Activated CD4-positive, alpha-beta T cell treated with anti-CD3 and anti-CD28 coated beads for 48 hours (primary cell): Measurements from ENCODE around the gene WDR49.
"Not testable (repeated sequence)": the region's sequence is repeated elsewhere in the genome, so short reads cannot be mapped to it uniquely, and the experiment has no call there.

Experiments
- DNase-seq: peaks from one replicate; pipeline ENCODE4 v3.0.0-alpha.2; 2020

The WDR49 gene

DNA sequence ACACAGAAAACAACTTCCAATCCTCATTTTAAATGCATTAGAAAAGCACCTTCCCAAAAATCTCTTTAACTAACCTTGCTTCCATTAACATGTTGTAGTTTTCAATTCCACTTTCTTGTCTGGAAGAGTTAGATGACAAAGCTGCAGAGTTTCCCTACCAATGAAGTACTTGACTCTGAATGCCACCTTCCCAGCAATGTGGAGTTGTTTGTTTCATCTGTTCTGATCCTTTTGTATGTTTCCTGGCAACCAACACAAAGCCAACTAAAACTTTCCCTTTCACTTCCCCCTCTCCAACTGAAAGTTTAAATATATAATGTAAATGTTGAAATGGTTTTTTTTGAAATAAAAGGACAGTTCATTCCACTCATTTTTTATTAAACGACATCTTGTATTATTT, at the start of gene WDR49:
WDR49 (minus strand) TSS at position 183 of the 400 bp plus-strand sequence. CDS start 517 bp downstream, outside the sequence.
- DNase-seq = no peak

DNA sequence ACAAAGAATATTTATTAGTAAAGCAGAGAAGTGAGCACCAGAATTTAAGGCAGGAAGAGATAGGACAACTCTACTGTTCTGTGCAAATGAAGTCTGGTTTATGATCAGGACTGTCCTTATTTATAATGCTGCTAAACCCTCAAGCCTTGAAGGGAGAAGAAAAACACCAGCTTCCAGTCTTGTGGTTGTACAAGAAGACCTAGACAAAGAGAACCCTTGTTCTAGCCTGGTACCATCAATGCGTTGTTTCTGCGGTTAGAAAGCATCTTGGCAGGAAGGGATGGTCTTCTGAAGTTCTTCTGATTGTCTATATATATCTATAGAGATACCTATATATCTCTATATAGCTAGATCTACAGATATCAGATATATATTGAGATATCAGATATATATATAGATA, 47.2 kb upstream of the WDR49 start:
- no peak for DNase-seq

DNA sequence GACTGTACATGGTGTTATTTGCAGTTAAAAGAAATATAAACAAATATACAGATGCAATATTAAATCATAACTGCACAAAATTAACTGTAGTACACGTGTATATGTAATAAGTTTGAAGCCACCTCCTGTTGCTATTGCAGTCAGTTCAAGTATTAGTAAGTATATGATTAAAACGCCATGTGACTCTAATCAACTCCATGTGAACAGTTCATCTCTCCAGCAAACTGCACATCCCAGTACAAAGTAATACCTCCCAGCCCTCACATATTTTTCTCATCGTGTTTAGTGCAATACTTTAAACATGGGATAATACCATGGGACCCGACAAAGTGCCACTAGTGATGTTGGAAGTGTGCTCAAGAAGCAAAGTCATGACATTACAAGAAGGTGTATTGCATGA, 46.3 kb upstream of the WDR49 start:
- DNase-seq = no peak

DNA sequence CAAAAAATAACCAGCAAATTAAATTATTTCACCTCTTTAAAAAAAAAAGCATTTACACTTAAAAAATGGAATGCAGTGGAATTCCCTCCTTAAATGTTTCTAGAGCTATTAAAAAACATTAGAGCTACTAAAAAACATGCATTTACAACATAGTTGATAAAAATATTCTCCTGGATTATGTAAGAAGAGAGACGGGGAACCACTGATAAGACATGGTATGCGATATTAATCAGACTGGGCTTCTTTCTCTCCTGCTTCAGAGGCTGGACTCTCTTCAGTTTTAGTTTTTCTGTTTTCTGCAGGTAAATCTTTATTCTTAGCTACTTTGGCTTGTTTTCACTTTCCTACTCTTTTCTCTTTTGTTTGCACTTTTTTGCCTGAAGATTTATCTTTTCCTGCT, 40.4 kb upstream of the WDR49 start:
- DNase-seq = no peak

DNA sequence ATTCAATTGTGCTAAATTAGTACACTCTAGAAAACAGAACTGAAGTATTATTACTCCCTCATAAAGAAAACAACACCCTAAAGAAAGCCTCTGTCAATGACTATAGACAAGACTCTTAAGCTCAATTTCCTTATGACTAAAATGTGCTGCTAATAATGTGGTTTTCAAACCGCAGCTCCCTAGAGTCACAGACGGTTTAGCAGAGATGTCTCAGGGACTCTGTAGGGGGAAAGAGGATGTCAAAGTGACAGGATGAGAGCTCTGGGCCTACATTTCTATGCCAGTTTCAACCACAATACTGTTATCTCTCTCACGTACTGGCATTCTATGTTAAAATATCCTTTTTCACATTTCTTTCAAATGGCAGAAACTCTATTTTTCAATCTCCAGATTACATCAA, 37.6 kb upstream of the WDR49 start:
- DNase-seq = peak; percentile 33

DNA sequence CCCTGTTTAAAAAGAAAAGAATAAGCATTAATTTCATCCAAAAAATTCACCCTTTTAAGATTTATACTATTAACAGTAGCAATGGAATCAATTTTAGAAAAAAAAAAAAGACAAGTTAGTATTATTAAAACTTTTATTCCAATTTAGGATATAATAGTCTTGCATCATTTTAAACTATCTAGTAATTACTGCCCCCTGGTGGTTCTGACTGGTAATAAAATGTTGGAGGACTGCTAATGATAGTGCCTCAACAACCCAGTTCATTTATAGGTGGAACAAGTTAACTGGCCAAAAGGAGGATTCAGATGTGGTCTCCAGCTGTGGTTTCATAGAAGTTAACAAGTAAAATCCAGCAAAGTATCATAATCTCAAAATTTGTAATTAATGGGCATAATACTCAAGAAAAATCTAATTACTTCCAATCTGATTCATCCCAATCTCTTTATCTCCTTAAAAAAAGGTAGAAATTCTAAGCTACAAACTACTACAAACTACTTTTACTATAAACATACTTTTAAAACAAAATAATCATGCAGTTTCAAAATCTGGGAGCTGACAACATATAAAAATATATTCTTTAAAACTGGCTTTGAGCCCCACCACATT, 30.7 kb upstream of the WDR49 start:
- peak; percentile 44 for DNase-seq

DNA sequence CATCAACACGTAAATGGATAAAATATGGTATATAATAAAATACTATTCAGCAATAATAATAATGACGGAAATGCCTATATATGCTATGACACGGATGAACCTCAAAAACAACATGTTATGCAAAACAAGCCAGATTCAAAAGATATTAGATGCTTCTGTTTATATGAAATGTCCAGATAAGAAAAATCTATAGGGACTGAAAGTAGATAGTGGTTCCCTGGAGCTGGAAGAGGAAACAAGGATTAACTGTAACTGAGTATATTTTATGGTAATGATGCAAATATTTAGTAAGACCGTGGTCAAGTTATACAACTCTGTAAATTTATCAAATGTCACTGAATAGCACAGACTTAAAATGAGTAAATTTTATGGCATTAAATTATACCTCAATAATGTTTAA, 25.8 kb upstream of the WDR49 start:
- DNase-seq = no peak

DNA sequence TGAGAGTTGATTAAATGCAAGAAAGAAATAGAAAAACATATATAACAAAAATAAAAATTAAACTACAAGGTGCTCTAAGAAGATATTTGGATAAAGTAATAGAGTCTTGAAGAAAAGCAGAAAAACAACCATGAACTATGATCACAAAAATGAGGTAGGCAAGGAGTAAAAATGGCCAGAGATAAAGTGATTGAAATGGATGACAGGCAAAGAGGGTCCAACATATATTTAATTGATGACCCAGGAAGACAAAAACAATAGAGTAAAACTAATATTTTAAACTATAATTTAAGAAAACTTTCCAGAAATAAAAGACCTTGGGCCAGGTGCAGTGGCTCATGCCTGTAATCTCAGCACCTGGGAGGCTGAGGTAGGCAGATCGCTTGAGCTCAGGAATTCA, 22.1 kb upstream of the WDR49 start:
- DNase-seq = no peak

DNA sequence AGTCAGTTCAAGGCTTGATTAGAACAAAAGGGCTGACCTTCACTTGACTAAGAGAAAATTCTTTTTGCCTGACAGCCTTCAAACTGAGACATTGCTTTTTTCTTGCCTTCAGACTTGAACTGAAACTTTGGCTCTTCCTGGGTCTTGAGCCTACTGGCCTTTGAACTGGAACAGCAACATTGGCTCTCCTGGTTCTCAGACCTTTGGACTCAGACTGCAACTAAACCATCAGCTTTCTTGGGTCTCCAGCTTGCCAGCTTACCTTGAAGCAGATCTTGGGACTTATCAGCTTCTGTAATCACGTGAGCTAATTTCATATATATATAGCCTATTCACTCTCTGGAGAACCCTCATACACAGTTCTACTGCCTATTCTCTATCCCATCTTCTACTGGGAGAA, 19.5 kb upstream of the WDR49 start:
- no peak for DNase-seq

DNA sequence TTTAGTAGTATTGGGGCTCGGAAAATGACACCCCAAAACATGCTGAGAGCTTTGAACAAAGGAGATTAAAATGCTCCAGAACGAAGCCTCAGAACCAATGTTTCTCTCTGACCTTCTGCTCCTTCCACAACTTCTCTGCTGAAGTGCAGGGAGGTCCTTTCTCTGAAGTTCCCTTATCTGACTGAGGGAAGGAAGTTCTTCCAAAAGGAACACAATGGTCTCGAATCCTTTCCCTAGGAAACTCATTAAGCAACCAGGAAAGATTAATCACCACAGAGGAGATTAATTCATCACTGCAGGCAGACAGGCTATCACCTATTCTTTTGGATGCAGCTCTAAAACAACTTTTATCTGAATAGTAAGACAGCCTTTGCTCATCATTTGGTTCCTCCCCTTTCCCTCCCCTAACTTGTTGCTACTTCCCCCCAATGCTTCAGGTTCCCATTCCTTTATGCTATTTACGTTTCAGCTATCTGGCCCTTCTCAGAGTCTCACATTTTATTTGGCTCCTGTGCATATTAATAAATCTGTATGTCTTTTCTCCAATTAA, 18.2 kb upstream of the WDR49 start:
- DNase-seq = no peak

DNA sequence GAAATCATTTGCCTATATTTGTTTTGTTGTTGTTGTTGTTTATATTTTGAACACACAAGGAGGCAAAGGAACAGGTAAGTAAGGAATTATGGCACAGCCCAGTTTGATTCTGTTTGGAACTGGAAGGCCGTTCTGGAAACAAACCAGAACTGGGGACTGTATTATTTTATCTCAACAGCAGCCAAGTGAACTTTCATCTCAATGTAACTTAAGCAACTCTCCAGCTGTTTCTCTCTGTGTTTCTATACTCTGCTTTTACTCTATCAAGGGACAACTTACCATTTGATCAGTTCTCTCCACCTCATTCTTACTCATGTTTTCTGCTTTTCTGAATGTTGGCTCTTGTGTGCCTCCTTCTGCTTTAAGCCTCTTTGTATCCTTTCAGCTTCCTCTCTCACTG, 16.0 kb upstream of the WDR49 start:
- no peak for DNase-seq

DNA sequence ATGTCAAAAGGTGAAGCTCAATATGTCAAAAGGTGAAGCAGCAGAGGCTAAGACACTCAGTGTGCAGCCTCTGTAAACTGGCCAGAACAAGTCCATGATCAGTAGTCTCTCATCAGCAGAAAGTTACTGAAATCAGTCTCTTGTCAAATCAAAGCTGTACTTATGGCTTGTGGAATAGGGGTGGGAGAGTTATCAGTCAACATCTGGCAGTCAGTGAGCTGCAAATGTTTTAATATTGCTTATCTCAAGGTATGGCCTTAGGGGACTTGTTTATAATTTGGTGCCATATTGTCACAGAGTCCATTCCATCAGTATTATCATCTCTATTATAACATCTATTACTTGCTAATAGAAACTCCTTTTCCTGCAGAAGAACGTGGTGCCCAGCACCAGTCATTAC, 14.9 kb upstream of the WDR49 start:
- DNase-seq = no peak

DNA sequence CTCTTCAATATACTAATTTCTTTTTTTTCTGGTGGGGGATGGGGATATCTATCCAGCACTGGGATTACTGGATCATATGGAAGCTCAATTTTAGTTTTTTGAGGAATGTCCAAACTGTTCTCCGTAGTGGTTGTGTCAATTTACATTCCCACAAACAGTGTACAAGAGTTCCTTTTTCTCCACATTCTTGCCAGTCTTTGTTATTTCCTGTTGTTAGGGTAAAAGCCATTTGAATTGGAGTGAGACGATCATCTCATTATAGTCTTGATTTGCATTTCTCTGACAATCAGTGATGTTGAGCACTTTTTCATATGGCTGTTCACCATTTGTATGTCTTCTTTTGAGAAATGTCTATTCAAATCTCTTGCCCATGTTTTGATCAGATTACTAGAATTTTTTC, 12.8 kb upstream of the WDR49 start:
- no peak for DNase-seq

DNA sequence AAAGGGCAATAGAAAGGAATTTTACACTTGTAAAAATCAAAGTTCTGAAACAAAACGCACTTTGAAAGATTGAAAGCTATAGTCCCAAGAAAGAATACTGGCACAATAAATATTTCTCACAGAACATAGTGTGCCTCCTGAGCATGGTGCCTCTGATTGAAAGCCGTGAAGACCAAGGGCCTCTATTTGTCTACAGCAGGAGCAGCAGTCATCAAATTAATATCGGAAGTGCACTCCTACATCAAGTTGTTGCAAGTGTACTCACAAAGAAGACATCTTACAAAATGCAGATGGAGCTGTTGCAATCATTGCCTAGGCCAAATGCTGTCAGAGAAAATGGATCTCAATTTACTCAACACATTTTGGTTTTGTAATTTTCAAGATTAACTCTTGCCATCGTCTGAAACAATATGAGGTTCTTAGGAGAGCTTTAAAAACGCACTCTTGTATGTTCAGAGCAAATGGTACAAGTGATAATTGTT, 9.2 kb upstream of the WDR49 start:
- DNase-seq = no peak

DNA sequence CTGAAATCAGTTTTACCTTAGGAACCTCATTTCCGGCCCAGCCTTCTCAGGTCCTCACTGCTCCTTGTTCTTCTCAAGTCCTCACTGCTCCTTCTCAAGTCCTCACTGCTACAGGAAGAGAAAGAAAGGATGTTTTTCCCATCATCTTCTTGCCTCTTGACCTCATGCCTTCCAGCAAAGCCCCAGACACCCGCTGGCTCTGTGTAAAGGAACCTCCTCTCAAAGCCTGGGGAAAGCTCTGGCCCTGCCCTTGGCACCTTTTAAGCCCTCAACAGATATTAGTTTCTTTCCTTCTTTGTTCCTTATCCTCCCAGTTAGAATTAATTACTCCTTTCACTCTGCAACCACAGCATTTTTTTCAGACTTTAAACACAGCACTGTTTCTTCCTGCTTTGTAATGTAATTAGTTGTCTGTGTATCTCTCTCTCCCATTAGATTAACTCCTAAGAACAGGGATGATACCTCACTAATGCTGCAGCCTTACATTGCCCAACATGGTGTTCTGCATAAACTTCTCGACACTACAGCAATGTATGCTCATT, 4.0 kb upstream of the WDR49 start:
- no peak for DNase-seq

DNA sequence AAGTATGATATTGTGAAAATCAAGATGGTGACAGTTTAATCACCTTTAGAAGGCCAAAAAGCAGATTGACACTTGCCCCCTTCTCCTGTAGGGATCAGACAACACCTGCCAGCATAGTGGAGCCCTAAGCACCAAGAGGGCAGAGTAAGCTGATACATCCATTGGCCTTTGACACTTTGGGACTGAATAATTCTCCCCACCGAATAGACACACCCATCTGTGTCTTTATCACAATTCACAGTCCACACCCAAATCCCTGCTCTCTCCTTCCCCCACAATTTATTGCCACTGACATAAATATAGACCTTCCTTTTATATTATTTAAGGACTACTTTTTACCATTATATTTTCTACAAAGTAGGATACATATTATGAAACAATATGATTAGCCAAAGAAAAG, 3.1 kb upstream of the WDR49 start:
- DNase-seq = no peak

DNA sequence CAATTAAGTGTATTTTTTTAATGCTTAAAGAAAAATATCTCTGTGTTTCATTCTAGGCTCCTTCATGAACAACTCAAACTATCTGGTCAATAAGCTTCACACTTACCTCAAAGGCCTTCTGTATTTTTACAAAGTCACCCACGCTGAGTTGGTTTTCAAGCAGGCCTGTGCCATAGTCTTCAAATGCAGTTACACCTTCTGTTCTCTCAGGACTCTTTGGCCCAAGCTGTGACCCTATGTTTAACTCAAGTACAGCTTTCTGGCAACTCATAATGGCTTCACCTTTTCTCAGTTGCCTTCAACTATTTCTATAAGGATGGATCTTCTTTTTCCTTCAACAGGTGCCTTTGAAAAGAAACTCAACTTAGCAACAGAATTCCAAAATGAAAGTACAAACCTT, 587 bp downstream of the WDR49 start:
- no peak for DNase-seq

DNA sequence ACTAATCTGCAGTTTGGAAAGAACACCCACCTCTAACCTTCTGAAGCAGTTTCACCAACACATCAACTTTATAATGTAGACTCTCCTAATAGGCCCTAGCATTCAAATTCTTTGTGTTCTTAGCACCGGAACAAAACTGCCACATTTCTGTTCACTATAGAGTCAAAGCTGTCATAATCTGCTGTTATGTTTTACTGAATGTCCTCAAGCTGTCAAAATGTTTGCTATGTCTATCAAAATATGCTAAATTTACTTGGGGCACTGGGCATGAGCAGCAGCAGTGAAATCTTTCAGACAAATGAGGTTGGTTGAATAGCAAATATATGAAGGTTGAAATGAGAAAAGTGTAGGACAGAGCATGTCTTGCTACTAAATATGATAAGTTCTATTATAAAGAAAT, 1.9 kb downstream of the WDR49 start:
- no peak for DNase-seq

DNA sequence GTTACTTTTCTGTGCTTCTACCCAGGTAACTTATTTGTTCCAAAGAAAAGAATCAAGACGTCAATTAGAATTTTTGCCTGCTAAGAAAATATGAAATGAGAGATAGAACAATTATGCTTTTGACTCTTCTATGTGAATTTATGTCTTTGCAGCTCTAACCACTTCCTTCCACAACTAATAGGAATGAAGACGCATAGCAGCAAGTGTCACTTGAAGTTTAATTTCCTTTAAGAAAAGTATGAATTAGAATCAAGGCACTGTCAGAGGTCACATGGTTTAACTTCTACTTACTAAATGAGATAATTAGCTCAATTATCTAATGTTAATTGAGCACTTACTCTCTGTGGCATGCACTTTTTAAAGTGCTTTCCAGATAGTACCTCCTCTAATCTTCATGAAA, 3.3 kb downstream of the WDR49 start:
- DNase-seq = no peak

DNA sequence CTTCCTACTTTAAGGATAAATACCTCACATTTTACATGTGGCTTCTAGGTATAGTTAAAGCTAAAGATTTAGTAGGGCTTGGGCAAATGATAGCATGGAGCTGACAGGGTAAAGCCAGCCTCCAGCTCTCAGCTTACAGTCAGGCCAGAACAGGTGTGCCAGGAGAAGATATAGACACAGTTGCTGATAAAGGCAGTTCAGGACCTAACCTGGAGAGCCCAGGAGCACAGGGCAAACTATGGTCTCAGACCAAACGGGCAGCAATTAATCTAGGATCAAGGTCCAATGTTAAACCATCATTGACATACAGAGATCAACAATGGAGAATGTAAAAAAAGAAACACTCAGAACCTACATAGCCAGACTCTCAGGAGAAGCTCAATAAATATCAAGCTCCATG, 4.0 kb downstream of the WDR49 start:
- no peak for DNase-seq

DNA sequence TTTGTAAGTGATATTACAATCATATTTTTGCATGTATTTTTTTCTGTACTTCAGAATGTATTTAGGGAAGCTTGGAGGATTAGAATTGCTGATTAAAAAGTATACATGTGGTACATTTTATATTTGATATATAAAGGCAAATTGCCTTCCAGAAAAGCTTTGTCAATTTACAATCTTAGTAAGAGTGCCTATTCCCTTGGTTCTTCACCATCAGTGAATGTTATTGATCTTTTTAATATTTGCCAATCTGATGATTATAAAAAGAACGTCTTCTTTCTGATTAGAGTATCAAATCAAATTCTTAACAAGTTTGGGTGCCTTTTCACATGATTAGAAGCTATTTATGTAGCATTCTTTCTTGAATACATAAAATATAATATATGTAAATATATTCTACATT, 9.1 kb downstream of the WDR49 start:
- no peak for DNase-seq

DNA sequence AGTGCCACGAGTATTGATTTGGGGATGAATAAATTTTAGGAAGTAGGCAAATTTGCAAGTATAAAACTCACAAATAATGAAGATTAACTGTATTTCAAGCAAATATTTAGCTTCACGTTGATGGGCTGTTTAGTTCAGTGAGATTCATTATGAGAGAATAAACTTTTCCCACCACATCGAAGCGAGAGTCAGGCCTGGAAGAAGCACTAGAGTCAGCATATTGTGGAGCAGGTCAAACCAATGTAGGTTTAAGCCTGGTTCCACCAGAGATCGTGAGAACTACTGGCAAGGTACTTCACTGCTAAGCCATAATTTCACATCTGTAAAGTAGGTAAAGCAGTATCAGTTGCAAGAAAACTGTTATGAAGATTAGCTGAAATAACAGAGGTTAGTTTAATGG, 22.3 kb downstream of the WDR49 start:
- DNase-seq = no peak

DNA sequence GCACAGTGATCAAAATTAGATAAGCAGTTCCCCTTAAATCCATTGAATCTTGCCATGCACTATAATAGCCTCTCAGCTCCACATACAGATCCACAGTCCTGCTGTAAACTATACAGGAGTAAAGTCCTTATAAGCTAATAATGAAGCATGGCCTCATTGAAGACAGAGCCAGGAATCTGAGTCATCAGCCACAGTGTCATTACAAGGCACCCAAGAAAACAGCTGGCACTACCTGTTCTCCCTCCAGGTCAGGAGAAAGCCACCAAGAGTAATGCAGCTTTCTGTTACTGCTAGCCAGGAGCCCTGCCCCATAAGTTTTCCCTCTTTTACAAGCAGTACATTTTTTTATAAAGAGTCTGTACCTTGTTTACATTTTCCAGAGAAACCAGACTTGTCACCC, 27.3 kb downstream of the WDR49 start:
- no peak for DNase-seq

DNA sequence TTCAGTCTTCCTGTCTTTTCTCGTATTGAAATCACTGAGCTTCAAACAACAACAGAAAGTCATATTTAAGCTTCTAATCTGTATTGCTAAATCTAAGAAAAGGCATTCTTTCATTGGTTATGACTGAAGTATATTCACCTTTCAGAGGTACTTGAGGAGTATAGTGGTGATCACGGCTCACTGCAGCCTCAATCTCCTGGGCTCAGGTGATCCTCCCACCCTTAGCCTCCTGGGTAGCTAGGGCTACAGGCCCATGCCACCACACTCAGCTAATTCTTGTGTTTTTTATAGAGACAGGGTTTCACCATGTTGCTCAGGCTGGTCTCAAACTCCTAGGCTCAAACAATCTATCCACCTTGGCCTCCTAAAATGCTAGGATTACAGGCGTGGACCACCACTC, 38.7 kb downstream of the WDR49 start:
- DNase-seq = no peak

DNA sequence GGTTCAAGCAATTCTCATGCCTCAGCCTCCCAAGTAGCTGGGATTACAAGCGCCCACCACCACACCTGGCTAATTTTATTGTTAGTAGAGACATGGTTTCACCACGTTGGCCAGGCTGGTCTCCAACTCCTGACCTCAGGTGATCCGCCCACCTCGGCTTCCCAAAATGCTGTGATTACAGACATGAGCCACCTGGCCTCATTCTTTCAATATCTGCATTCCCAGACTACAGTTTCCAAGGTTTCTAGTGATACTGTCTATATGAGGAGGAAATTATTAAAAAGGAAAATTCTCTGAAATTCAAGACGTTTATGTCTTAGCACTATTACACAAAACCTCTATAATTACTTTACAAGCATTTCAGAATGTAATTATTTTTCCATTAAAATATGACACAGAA, 39.5 kb downstream of the WDR49 start:
- DNase-seq = not testable (repeated sequence)
